OCI-LY7 (cell line): ENCODE results near the gene PTPRM.

Source experiments
- CTCF ChIP-seq: fragments of 200-600 bp; sonication (generic); conservative IDR thresholded peaks from 2 replicates; pipeline ENCODE4 v1.5.1; 2014; ENCODE audit warnings: mild to moderate bottlenecking, antibody characterized with exemption, low read length, moderate library complexity, mixed read lengths
- EZH2phosphoT487 ChIP-seq: fragments of 200-600 bp; sonication (generic); IDR thresholded peaks from 2 replicates; pipeline ENCODE4 v1.6.1; 2018; ENCODE audit warnings: low read depth, borderline replicate concordance, mild to moderate bottlenecking, mixed run types, antibody characterized with exemption, low read length, moderate library complexity, mixed read lengths

- no peak for TF ChIP-seq CTCF
- no peak for TF ChIP-seq EZH2phosphoT487
Observed at GRCh38 chr18:8401606-8402005, 834.5 kb downstream of the PTPRM start.
